Esophagus squamous epithelium (tissue), 4 donors: ENCODE measurements around the gene CAVIN4.

Experiments used
- CTCF ChIP-seq, 6 experiments: fragments of 450-650 bp in 4 of 6; fragments of 200-600 bp in 2 of 6; sonication (generic) in 2 of 6; IDR thresholded peaks; one replicate each; pipeline ENCODE4 v1.5.1; 2016 to 2019; ENCODE audit warnings: antibody characterized with exemption in 6 of 6, mild to moderate bottlenecking in 4 of 6, moderate library complexity in 4 of 6
- POLR2A ChIP-seq, 4 donors: fragments of 450-650 bp; IDR thresholded peaks; one replicate each; pipeline ENCODE4 v1.6.1; 2017; ENCODE audit warnings: antibody characterized with exemption in 4 of 4, mild to moderate bottlenecking in 4 of 4, moderate library complexity in 3 of 4

- TF ChIP-seq POLR2A (IDR thresholded peaks at IDR 0.05) (no peak), CTCF (IDR thresholded peaks at IDR 0.05) (no peak)
These were observed 3.8 kb downstream of the CAVIN4 start for GRCh38 chr9:100581661-100582060.
